Measurements from ENCODE around the gene PTGES3L. TPM values are rescaled to one million over a fixed set of nuclear protein-coding genes. Genes with fewer than 3 reads are reported as not detected.
A peak's percentile ranks its signal among the peaks of the same experiment; 100 is the strongest.

Gene PTGES3L
- total and polyA plus RNA-seq, 2 of the 13 experiments (the other 11 are each of a cell fraction or from before 2014, with no cell fraction given) = 1.2 to 2.9 TPM

- TF ChIP-seq FLYWCH1 (CRISPR knock-in tag; IDR thresholded peaks at IDR 0.05) (no peak), RXRA (CRISPR knock-in tag; IDR thresholded peaks at IDR 0.05) (peak; percentile 48; the same call in 1 of the 2 replicates), PHF8 (CRISPR knock-in tag; IDR thresholded peaks at IDR 0.05) (0 out of 2 replicates have a peak, but pooled peaks have one; percentile 16), ARID5B (CRISPR knock-in tag; IDR thresholded peaks at IDR 0.05) (peak; percentile 78), NKX3-1 (CRISPR knock-in tag; IDR thresholded peaks at IDR 0.05) (no peak), HDAC2 (CRISPR knock-in tag; IDR thresholded peaks at IDR 0.05) (peak; percentile 80), FOXO1 (CRISPR knock-in tag; IDR thresholded peaks at IDR 0.05) (peak; percentile 79), ZEB1 (IDR thresholded peaks at IDR 0.05; ENCODE audit: insufficient replicate concordance, low read depth) (peak; percentile 61), ZHX1 (CRISPR knock-in tag; IDR thresholded peaks at IDR 0.05; ENCODE audit: low read depth) (no peak), FOSL1 (CRISPR knock-in tag; IDR thresholded peaks at IDR 0.05; ENCODE audit: borderline replicate concordance) (no peak), ZNF570 (CRISPR knock-in tag; IDR thresholded peaks at IDR 0.05; ENCODE audit: borderline replicate concordance) (no peak), SOX5 (CRISPR knock-in tag; IDR thresholded peaks at IDR 0.05; ENCODE audit: borderline replicate concordance) (peak; percentile 71), SATB2 (CRISPR knock-in tag; IDR thresholded peaks at IDR 0.05) (no peak), ZNF639 (CRISPR knock-in tag; conservative IDR thresholded peaks at IDR 0.05) (no peak), ZFP36L1 (CRISPR knock-in tag; IDR thresholded peaks at IDR 0.05) (no peak), ATF2 (CRISPR knock-in tag; IDR thresholded peaks at IDR 0.05) (peak; percentile 59), ZNF772 (CRISPR knock-in tag; IDR thresholded peaks at IDR 0.05) (no peak), ZNF597 (CRISPR knock-in tag; IDR thresholded peaks at IDR 0.05) (no peak), NRL (CRISPR knock-in tag; IDR thresholded peaks at IDR 0.05; ENCODE audit: borderline replicate concordance) (peak; percentile 65; the same call in 1 of the 2 replicates)
Observed at GRCh38 chr17:42920106-42920900, 59.6 kb downstream of the PTGES3L start (continued).

Data from HepG2 (cell line).